Nephron (organoid): Measurements from ENCODE around the gene JAM2.
"Not testable (repeated sequence)": the region's sequence is repeated elsewhere in the genome, so short reads cannot be mapped to it uniquely, and the experiment has no call there.

Experiments
- H3K27ac Mint-ChIP-seq, 3 experiments: 2 replicates each; pipeline ENCODE4 v1.8.0; 2020; ENCODE audit warnings: mixed read lengths in 3 of 3, mild to moderate bottlenecking in 2 of 3, moderate library complexity in 1 of 3
- H3K27me3 Mint-ChIP-seq: 2 replicates; pipeline ENCODE4 v1.8.0; 2021; ENCODE audit warnings: low read depth, mild to moderate bottlenecking, moderate library complexity, mixed read lengths
- H3K36me3 Mint-ChIP-seq: 2 replicates; pipeline ENCODE4 v1.8.0; 2020; ENCODE audit warnings: low read depth, mixed read lengths
- H3K4me1 Mint-ChIP-seq: 2 replicates; pipeline ENCODE4 v1.8.0; 2020; ENCODE audit warnings: mixed read lengths
- H3K4me3 Mint-ChIP-seq, 3 experiments: 2 replicates each; pipeline ENCODE4 v1.8.0; 2020; ENCODE audit warnings: mild to moderate bottlenecking in 3 of 3, mixed read lengths in 3 of 3, moderate library complexity in 2 of 3
- H3K9me3 Mint-ChIP-seq: 2 replicates; pipeline ENCODE4 v1.8.0; 2020; ENCODE audit warnings: mixed read lengths
- TF ChIP-seq, protein P1 (sequence below), 3 experiments: fragments of 200-600 bp; sonication (generic); IDR thresholded peaks; one replicate each; pipeline ENCODE4 v1.5.0; 2021; ENCODE audit warnings: antibody characterized with exemption in 3 of 3; ENCODE audit not compliant: unreplicated experiment in 3 of 3

Gene JAM2

DNA sequence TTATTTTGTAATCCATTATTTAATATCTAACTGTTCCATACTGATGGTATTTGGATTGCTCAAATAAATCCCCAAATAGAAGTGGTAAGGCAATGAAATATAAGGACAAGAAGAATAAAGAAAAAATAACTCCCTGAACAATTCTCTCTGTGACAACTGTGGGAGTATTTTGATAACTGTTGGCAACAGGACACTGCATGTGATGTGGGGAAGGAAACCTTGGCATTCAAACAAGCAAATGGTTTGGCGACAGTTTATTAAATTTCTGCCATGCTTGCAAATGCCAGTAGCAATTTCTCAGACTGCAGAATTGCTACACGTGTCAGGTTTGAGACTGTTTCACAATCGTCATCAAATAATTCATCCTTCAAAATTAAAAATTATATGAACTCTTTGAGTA lies 23.2 kb upstream of the JAM2 start:
- H3K4me3 Mint-ChIP-seq = no peak overlapping the region
- H3K36me3 Mint-ChIP-seq = no peaks in the 10 kb centered on the region
- H3K4me1 Mint-ChIP-seq = peaks cover 25% of the 10 kb centered on the region
- H3K9me3 Mint-ChIP-seq = no peaks in the 10 kb centered on the region
- TF ChIP-seq, protein P1, sequence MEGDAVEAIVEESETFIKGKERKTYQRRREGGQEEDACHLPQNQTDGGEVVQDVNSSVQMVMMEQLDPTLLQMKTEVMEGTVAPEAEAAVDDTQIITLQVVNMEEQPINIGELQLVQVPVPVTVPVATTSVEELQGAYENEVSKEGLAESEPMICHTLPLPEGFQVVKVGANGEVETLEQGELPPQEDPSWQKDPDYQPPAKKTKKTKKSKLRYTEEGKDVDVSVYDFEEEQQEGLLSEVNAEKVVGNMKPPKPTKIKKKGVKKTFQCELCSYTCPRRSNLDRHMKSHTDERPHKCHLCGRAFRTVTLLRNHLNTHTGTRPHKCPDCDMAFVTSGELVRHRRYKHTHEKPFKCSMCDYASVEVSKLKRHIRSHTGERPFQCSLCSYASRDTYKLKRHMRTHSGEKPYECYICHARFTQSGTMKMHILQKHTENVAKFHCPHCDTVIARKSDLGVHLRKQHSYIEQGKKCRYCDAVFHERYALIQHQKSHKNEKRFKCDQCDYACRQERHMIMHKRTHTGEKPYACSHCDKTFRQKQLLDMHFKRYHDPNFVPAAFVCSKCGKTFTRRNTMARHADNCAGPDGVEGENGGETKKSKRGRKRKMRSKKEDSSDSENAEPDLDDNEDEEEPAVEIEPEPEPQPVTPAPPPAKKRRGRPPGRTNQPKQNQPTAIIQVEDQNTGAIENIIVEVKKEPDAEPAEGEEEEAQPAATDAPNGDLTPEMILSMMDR (IDR thresholded peaks at IDR 0.05; ENCODE audit: unreplicated experiment in 3 of 3) = no peak
- H3K27me3 Mint-ChIP-seq = no peaks in the 10 kb centered on the region
- no peak overlapping the region for H3K27ac Mint-ChIP-seq

DNA sequence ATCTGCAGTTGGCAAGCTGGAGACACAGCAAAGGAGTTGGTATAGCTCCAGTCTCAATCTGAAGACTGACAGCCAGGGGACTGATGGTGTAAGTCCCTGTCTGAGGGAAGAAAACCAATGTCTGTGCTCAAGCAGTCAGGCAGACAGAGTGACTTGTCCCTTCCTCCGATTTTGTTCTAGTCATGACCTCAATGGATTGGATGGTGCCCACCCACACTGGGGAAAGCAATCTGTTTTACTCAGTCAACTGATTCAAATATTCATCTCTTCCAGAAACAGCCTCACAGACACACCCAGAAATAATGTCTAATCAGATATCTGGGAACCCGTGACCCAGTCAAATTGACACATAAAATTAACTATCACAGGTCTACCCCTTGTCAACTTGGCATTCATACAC lies 19.9 kb upstream of the JAM2 start:
- Mint-ChIP-seq H3K4me3 (no peak overlapping the region), H3K4me1 (peaks cover 25% of the 10 kb centered on the region), H3K9me3 (no peaks in the 10 kb centered on the region), H3K27ac (no peak overlapping the region), H3K27me3 (no peaks in the 10 kb centered on the region), H3K36me3 (no peaks in the 10 kb centered on the region)
- TF ChIP-seq, protein P1 (IDR thresholded peaks at IDR 0.05; ENCODE audit: unreplicated experiment in 3 of 3) = no peak

DNA sequence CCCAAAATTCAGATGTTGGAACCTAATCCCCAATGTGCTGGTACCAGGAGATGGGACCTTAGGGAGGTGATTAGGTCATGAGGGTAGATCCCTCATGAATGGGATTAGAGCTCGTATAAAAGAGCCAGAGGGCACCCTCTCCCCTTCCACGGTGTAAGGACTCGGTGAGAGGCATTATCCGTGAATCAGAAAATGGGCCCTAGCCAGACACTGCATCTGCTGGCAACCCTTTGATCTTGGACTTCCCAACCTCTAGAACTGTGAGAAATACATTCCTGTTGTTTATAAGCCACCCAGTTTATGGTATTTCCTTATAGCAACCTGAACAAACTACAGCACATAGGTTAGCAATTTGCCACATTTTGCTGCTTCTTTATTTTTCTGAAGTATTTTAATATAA lies 14.5 kb upstream of the JAM2 start:
- TF ChIP-seq, protein P1 (IDR thresholded peaks at IDR 0.05; ENCODE audit: unreplicated experiment in 3 of 3) = no peak
- no peaks in the 10 kb centered on the region for H3K27me3 Mint-ChIP-seq
- no peak overlapping the region for H3K4me3 Mint-ChIP-seq
- no peaks in the 10 kb centered on the region for H3K9me3 Mint-ChIP-seq
- H3K4me1 Mint-ChIP-seq = peaks cover 6% of the 10 kb centered on the region
- no peak overlapping the region for H3K27ac Mint-ChIP-seq
- no peaks in the 10 kb centered on the region for H3K36me3 Mint-ChIP-seq

DNA sequence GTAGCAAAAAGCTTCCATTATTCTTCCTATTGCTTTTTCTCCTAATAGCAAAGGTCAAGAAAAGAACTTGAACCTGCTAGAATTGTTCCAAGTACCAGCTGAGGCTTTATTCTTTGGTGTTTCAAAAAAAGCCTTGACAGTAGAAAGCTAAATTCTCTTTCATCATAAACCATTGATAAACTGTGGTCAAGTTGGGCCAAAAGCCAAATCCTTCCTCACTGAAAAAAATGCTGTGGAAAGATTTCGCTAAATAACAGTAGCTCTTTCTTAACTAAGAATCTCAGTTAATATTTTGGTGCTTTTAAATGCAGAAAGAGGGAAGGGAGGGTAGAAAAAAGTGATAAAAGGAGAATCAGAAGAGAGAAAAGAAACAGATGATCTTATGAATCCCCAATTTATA lies 14.0 kb upstream of the JAM2 start:
- no peaks in the 10 kb centered on the region for H3K27me3 Mint-ChIP-seq
- peaks cover 6% of the 10 kb centered on the region for H3K4me1 Mint-ChIP-seq
- H3K36me3 Mint-ChIP-seq = no peaks in the 10 kb centered on the region
- H3K9me3 Mint-ChIP-seq = no peaks in the 10 kb centered on the region
- no peak overlapping the region for H3K27ac Mint-ChIP-seq
- TF ChIP-seq, protein P1 (IDR thresholded peaks at IDR 0.05; ENCODE audit: unreplicated experiment in 3 of 3) = no peak
- no peak overlapping the region for H3K4me3 Mint-ChIP-seq

DNA sequence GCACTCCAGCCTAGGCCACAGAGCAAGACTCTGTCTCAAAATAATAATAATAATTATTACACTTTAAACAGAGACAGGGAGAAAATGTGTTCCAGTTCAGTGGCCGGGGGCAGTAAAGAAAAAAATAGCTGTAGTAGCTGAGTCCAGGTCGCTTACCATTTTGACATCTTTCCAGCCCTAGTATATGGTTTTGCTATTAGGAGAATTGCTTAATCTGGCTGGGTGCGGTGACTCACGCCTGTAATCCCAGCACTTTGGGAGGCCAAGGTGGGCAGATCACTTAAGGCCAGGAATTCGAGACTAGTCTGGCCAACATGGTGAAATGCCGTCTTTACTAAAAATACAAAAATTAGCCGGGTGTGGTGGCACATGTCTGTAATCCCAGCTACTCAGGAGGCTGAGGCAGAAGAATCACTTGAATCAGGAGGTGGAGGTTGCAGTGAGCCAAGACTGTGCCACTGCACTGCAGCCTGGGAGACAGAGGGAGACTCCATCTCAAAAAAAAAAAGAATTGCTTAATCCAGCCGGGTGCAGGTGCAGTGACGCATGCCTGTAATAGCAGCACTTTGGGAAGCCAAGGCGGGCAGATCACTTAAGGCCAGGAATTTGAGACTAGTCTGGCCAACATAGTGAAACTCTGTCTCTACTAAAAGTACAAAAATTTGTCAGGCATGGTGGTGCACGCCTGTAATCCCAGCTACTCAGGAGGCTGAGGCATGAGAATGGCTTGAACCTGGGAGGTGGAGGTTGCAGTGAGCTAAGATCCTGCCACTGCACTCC lies 13.1 kb upstream of the JAM2 start:
- not testable (repeated sequence) for H3K9me3 Mint-ChIP-seq, H3K27me3 Mint-ChIP-seq, H3K4me1 Mint-ChIP-seq, H3K36me3 Mint-ChIP-seq, H3K4me3 Mint-ChIP-seq, H3K27ac Mint-ChIP-seq

DNA sequence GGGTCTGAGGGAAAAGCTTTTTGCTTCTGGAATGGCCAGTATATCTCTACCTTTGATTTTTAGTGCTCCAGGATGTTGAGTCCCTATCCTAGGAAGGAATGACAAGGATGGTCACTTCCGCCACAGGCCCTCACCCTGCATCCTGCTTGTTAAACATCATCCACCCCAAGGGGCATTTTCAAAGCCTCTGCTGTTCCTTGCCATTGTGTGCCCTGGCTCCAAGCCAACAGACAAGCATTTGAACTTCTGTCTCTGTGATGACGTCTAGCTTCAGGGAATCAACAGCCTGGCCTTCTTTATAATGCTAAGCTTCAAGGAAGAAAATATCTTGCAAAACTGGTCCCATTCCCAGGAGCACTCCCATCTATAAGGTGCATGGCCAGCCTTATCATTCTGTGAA lies 12.3 kb upstream of the JAM2 start:
- Mint-ChIP-seq H3K4me1 (peaks cover 6% of the 10 kb centered on the region), H3K4me3 (no peak overlapping the region), H3K27me3 (no peaks in the 10 kb centered on the region), H3K9me3 (no peaks in the 10 kb centered on the region), H3K36me3 (no peaks in the 10 kb centered on the region), H3K27ac (no peak overlapping the region)
- TF ChIP-seq, protein P1 (IDR thresholded peaks at IDR 0.05; ENCODE audit: unreplicated experiment in 3 of 3) = no peak
